K562 (cell line): Measurements from ENCODE around the gene ASB14. TPM values are rescaled to one million over a fixed set of nuclear protein-coding genes. Genes with fewer than 3 reads are reported as not detected.
"Not testable (repeated sequence)": the region's sequence is repeated elsewhere in the genome, so short reads cannot be mapped to it uniquely, and the experiment has no call there.

Experiments
- ATAC-seq: fragments of 200-7000 bp; cut with Tn5 transposase; 3 replicates; pipeline ENCODE4 v1.9.1; 2020; ENCODE audit warnings: moderate library complexity
- BruUV-seq: library from RNA; stranded (reverse); fragments of 400-500 nt; replicated peaks from 2 replicates; lab custom pipeline; 2021; lab: Mats Ljungman, UMichigan
- CTCF ChIA-PET: fragments of 300-600 bp; formaldehyde crosslinking; extraction: SDS; loops from one replicate; lab custom pipeline; 2021; ENCODE audit warnings: low intra/inter-chr PET ratio; lab: Yijun Ruan, JAX
- POLR2A ChIA-PET: fragments of 300-600, 350-650 bp; sonication (Branson Sonifier 250); formaldehyde crosslinking; extraction: SDS; loops from one replicate; lab custom pipeline; 2021; ENCODE audit warnings: antibody characterized with exemption, inconsistent platforms; lab: Yijun Ruan, JAX
- DNase-seq, 4 experiments: peaks; one replicate each; pipeline versions ENCODE4 v3.0.0 to v3.0.0-alpha.2; 2011 to 2018; ENCODE audit warnings: low spot score in 3 of 4, mixed read lengths in 3 of 4; ENCODE audit errors: extremely low read depth in 1 of 4
- FAIRE-seq: peaks from 2 replicates; lab custom pipeline; 2011; peaks lifted over from hg19 to GRCh38; lab: Jason Lieb, UNC
- H2AFZ ChIP-seq: 2 replicates; pipeline ENCODE4 v1.6.0; 2011; ENCODE audit warnings: low read depth, low read length, control low read depth, inconsistent platforms
- H3K27ac ChIP-seq: fragments of 200-600 bp; 3 replicates; pipeline ENCODE4 v1.8.0; 2011; ENCODE audit warnings: low read depth, mild to moderate bottlenecking, control low read depth, inconsistent platforms, low read length, moderate library complexity, mixed read lengths; ENCODE audit errors: extremely low read depth
- H3K27me3 ChIP-seq, 2 experiments: fragments of 300-600 bp in 1 of 2; 2 replicates in 1 of 2; 3 replicates in 1 of 2; pipeline versions ENCODE4 v1.6.0 to v1.8.0; 2011; ENCODE audit warnings: inconsistent platforms in 2 of 2, low read length in 2 of 2, mild to moderate bottlenecking in 1 of 2, mixed read lengths in 1 of 2, moderate library complexity in 1 of 2; ENCODE audit not compliant: control insufficient read depth in 2 of 2, insufficient read depth in 2 of 2
- H3K36me3 ChIP-seq: fragments of 300-600 bp; 3 replicates; pipeline ENCODE4 v1.8.0; 2011; ENCODE audit warnings: mild to moderate bottlenecking, low read length, inconsistent platforms; ENCODE audit not compliant: control insufficient read depth, insufficient read depth
- H3K4me1 ChIP-seq, 2 experiments: fragments of 200-600 bp in 1 of 2; replicated peaks in 1 of 2; 2 replicates in 1 of 2; 3 replicates in 1 of 2; pipeline versions ENCODE4 v1.5.1 to v1.8.0; 2011; ENCODE audit warnings: inconsistent platforms in 2 of 2, low read length in 2 of 2, mild to moderate bottlenecking in 1 of 2, mixed read lengths in 1 of 2, moderate library complexity in 1 of 2; ENCODE audit not compliant: control insufficient read depth in 2 of 2, insufficient read depth in 2 of 2
- H3K4me2 ChIP-seq: 2 replicates; pipeline ENCODE4 v1.6.1; 2011; ENCODE audit warnings: low read length, control low read depth, inconsistent platforms, mixed read lengths; ENCODE audit not compliant: insufficient read depth
- H3K4me3 ChIP-seq: fragments of 200-600 bp; sonication (generic), shearing (Covaris generic); 2 replicates; pipeline ENCODE4 v1.5.1; 2016; ENCODE audit warnings: control low read depth, inconsistent platforms
- H3K79me2 ChIP-seq: fragments of 200-600 bp; 3 replicates; pipeline ENCODE4 v1.8.0; 2011; ENCODE audit warnings: low read length, inconsistent platforms; ENCODE audit not compliant: control insufficient read depth, insufficient read depth
- H3K9ac ChIP-seq, 2 experiments: 2 replicates each; pipeline versions ENCODE4 v1.6.0 to v1.6.1; 2011; ENCODE audit warnings: low read depth in 2 of 2, low read length in 2 of 2, control low read depth in 1 of 2, inconsistent platforms in 1 of 2, mild to moderate bottlenecking in 1 of 2, mixed read lengths in 1 of 2; ENCODE audit not compliant: insufficient read depth in 1 of 2
- H3K9me1 ChIP-seq: one replicate; pipeline ENCODE4 v1.6.0; 2011; ENCODE audit warnings: inconsistent platforms, mild to moderate bottlenecking, low read length, moderate library complexity; ENCODE audit not compliant: control insufficient read depth, insufficient read depth
- H3K9me3 ChIP-seq: replicated peaks from 2 replicates; pipeline ENCODE4 v1.5.1; 2011; ENCODE audit warnings: low read depth, low read length, inconsistent platforms; ENCODE audit not compliant: control insufficient read depth, insufficient read depth
- H4K20me1 ChIP-seq: replicated peaks from 2 replicates; pipeline ENCODE4 v1.6.1; 2011; ENCODE audit warnings: low read length, inconsistent platforms, mixed read lengths; ENCODE audit not compliant: control insufficient read depth, insufficient read depth
- ATF4 ChIP-seq: fragments of 450-650 bp; formaldehyde crosslinking; IDR thresholded peaks from 2 replicates; pipeline ENCODE4 v1.4.0; 2022; ENCODE audit warnings: mild to moderate bottlenecking, moderate library complexity
- CLOCK ChIP-seq: fragments of 250-450 bp; sonication (Bioruptor Pico); IDR thresholded peaks from 2 replicates; pipeline ENCODE4 v1.4.0; 2020; ENCODE audit warnings: mild to moderate bottlenecking, moderate library complexity, borderline replicate concordance
- CXXC5 ChIP-seq: fragments of 250-450 bp; sonication (Bioruptor Pico); IDR thresholded peaks from 2 replicates; pipeline ENCODE4 v1.8.0; 2022; ENCODE audit warnings: inconsistent platforms, mild to moderate bottlenecking, moderate library complexity
- DMBX1 ChIP-seq: fragments of 250-450 bp; sonication (Bioruptor Pico); IDR thresholded peaks from 2 replicates; pipeline ENCODE4 v1.8.0; 2022; ENCODE audit warnings: inconsistent platforms, mild to moderate bottlenecking, moderate library complexity, borderline replicate concordance
- FOSL1 ChIP-seq: fragments of 200-800 bp; sonication (Bioruptor generic); conservative IDR thresholded peaks from 2 replicates; pipeline ENCODE4 v1.6.1; 2016; ENCODE audit warnings: missing genetic modification characterization, missing compliant biosample characterization
- IFI16 ChIP-seq: fragments of 250-450 bp; sonication (Bioruptor Pico); IDR thresholded peaks from 2 replicates; pipeline ENCODE4 v2.1.2; 2022; ENCODE audit warnings: mild to moderate bottlenecking, inconsistent platforms
- SMAD4 ChIP-seq: fragments of 250-450 bp; sonication (Bioruptor Pico); conservative IDR thresholded peaks from 2 replicates; pipeline ENCODE4 v1.8.0; 2021; ENCODE audit warnings: inconsistent platforms, mild to moderate bottlenecking, moderate library complexity
- TCF15 ChIP-seq: fragments of 250-450 bp; sonication (Bioruptor Pico); IDR thresholded peaks from 2 replicates; pipeline ENCODE4 v1.8.0; 2022; ENCODE audit warnings: moderate library complexity, mild to moderate bottlenecking, inconsistent platforms
- TSHZ1 ChIP-seq: fragments of 250-450 bp; sonication (Bioruptor Pico); IDR thresholded peaks from 2 replicates; pipeline ENCODE4 v1.4.0; 2020; ENCODE audit warnings: mild to moderate bottlenecking, moderate library complexity
- ZBTB17 ChIP-seq: fragments of 450-650 bp; formaldehyde crosslinking; IDR thresholded peaks from 2 replicates; pipeline ENCODE4 v1.4.0; 2020; ENCODE audit warnings: mild to moderate bottlenecking
- ZNF311 ChIP-seq: fragments of 250-450 bp; sonication (Bioruptor Pico); IDR thresholded peaks from 2 replicates; pipeline ENCODE4 v1.4.0; 2020; ENCODE audit warnings: mild to moderate bottlenecking, moderate library complexity
- WGBS: fragments of 100-300 bp; shearing (Covaris generic); methylation state at CpG from one replicate; pipeline ENCODE4 v1.1.6; 2016; ENCODE audit warnings: low coverage, mixed read lengths; ENCODE audit not compliant: insufficient coverage; ENCODE audit errors: missing lambda C conversion rate; 5-methylcytosine and 5-hydroxymethylcytosine counted together
- in situ Hi-C: fragments of 300-500 bp; cut with MboI; formaldehyde crosslinking; loops from 4 replicates; pipeline ENCODE4 v1.15.0; 2018; ENCODE audit warnings: inconsistent platforms, mixed read lengths
- intact Hi-C: fragments of 100-400 bp; cut with micrococcal nuclease; formaldehyde crosslinking; loops from 2 replicates; pipeline ENCODE4 v1.14.2; 2022
- polyA plus RNA-seq, 8 experiments: library from polyadenylated mRNA; depleted of rRNA in 4 of 8; stranded (reverse) in 5 of 8; unstranded in 3 of 8; fragments of >200 nt; fragmentation: Nextera tagmentation in 2 of 8; fragmentation: Illumina TruSeq in 1 of 8; extraction: Ambion mirVana in 2 of 8; extraction: Trizol in 1 of 8; gene quantifications; 2 replicates each; pipeline versions ENCODE4 v1.2.1 to v1.2.3, GENCODE V29; 2011 to 2014; ENCODE audit warnings: inconsistent platforms in 1 of 8, missing spikeins in 1 of 8
- total RNA-seq, 7 experiments: library from RNA; depleted of rRNA in 6 of 7; stranded (reverse); fragments of >200 nt in 6 of 7; fragmentation: Illumina TruSeq in 2 of 7; extraction: Trizol in 2 of 7; gene quantifications; 2 replicates each; pipeline versions ENCODE4 v1.2.1 to v1.2.3, GENCODE V29; 2011 to 2021; ENCODE audit warnings: low replicate concordance in 1 of 7

ASB14 gene
- total and polyA plus RNA-seq, 9 of the 15 experiments (the other 6 are each of a cell fraction or from before 2014, with no cell fraction given) = 0.01 to 0.07 TPM; not detected in 7

GRCh38 chr3:57338272-57339070 is 46.0 kb upstream of the ASB14 start:
- CTCF ChIA-PET = not testable (repeated sequence)
- TF ChIP-seq IFI16 (CRISPR knock-in tag) (0 out of 2 replicates have a peak, but pooled peaks have one; percentile 31), DMBX1 (CRISPR knock-in tag) (peak; percentile 93; the same call in 1 of the 2 replicates), ZNF311 (CRISPR knock-in tag) (0 out of 2 replicates have a peak, but pooled peaks have one; percentile 32), CLOCK (0 out of 2 replicates have a peak, but pooled peaks have one; percentile 19), CXXC5 (CRISPR knock-in tag) (peak; percentile 77), FOSL1 (0 out of 2 replicates have a peak, but pooled peaks have one; percentile 11), ZBTB17 (CRISPR knock-in tag) (peak; percentile 69), TCF15 (CRISPR knock-in tag) (peak; percentile 77; the same call in 1 of the 2 replicates), SMAD4 (CRISPR knock-in tag) (peak; percentile 88), TSHZ1 (CRISPR knock-in tag) (peak; percentile 38; the same call in 1 of the 2 replicates), ATF4 (CRISPR knock-in tag) (peak; percentile 57; the same call in 1 of the 2 replicates)

More at GRCh38 chr3:57338272-57339070, 46.0 kb upstream of the ASB14 start:
- H3K4me1 ChIP-seq, ATAC-seq, H3K9me1 ChIP-seq, H3K4me2 ChIP-seq, in situ Hi-C loops, H4K20me1 ChIP-seq, H3K9me3 ChIP-seq, H3K4me3 ChIP-seq, H3K9ac ChIP-seq, H3K27me3 ChIP-seq, H3K79me2 ChIP-seq, BruUV-seq, H3K36me3 ChIP-seq, intact Hi-C loops, H2AFZ ChIP-seq, DNase-seq, H3K27ac ChIP-seq: not testable (repeated sequence)
- 86% methylated on average over 21 of the region's 40 CpGs for WGBS
- POLR2A ChIA-PET = interaction anchor here (0.7 kb wide), 1 partner anchor 18 kb away, joined by 3 read pairs; no protein-coding TSS in a partner anchor
- FAIRE-seq = peak; percentile 29
